HFFc6 (cell line): ENCODE data around the gene MST1R. TPM values are rescaled to one million over a fixed set of nuclear protein-coding genes. Genes with fewer than 3 reads are reported as not detected.
"Not testable (repeated sequence)": the region's sequence is repeated elsewhere in the genome, so short reads cannot be mapped to it uniquely, and the experiment has no call there.

Source experiments
- DNase-seq: peaks from one replicate; pipeline ENCODE4 v3.0.0-alpha.2; 2018
- H3K27ac Mint-ChIP-seq: 2 replicates; pipeline ENCODE4 v1.8.0; 2020; ENCODE audit warnings: mild to moderate bottlenecking, mixed read lengths
- H3K27me3 Mint-ChIP-seq: 2 replicates; pipeline ENCODE4 v1.8.0; 2021; ENCODE audit warnings: mild to moderate bottlenecking, moderate library complexity, mixed read lengths; ENCODE audit not compliant: insufficient read depth
- H3K36me3 Mint-ChIP-seq: 2 replicates; pipeline ENCODE4 v1.8.0; 2021; ENCODE audit warnings: low read depth, mixed read lengths
- H3K4me1 Mint-ChIP-seq: 2 replicates; pipeline ENCODE4 v1.8.0; 2020; ENCODE audit warnings: low read depth, mixed read lengths
- H3K4me3 Mint-ChIP-seq: 2 replicates; pipeline ENCODE4 v1.8.0; 2020; ENCODE audit warnings: mild to moderate bottlenecking, moderate library complexity, mixed read lengths
- H3K9me3 Mint-ChIP-seq: 2 replicates; pipeline ENCODE4 v1.8.0; 2020; ENCODE audit warnings: mild to moderate bottlenecking, mixed read lengths
- total RNA-seq, 6 experiments: library from RNA; stranded (reverse); fragmentation: NEBNext Ultra II Directional; extraction: Animal tissue kit (Norgen Biotek cat#: 25700); gene quantifications; 2 replicates in 1 of 6; 3 replicates in 5 of 6; pipeline ENCODE4 v1.2.3, GENCODE V29; 2021
- TF ChIP-seq, protein P1 (sequence below): fragments of 200-600 bp; sonication (generic); IDR thresholded peaks from 2 replicates; pipeline ENCODE4 v1.5.0; 2021; ENCODE audit warnings: antibody characterized with exemption, mild to moderate bottlenecking

The MST1R gene
- total RNA-seq, 6 experiments from 2014 or later: 0.34 to 1.1 (median 0.80) TPM

DNA sequence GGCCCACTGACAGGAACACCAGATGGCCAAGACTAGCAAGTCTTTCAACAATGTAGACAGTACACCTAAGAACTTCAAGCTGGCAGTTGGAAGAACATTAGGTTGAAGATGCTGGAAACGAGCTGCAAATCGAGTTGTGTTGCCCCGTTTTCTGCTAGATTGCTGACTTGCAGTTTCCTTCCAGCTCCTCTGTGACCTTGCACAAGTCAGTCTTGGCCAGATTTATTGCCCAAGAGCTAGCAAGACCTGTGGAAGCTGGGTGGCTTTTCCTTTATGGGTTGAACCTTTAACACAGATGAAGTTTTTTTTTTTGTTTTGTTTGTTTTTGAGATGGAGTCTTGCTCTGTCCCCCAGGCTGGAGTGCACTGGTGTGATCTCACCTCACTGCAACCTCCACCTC lies 33.4 kb upstream of the MST1R start:
- no peak overlapping the region for H3K4me3 Mint-ChIP-seq
- TF ChIP-seq, protein P1, sequence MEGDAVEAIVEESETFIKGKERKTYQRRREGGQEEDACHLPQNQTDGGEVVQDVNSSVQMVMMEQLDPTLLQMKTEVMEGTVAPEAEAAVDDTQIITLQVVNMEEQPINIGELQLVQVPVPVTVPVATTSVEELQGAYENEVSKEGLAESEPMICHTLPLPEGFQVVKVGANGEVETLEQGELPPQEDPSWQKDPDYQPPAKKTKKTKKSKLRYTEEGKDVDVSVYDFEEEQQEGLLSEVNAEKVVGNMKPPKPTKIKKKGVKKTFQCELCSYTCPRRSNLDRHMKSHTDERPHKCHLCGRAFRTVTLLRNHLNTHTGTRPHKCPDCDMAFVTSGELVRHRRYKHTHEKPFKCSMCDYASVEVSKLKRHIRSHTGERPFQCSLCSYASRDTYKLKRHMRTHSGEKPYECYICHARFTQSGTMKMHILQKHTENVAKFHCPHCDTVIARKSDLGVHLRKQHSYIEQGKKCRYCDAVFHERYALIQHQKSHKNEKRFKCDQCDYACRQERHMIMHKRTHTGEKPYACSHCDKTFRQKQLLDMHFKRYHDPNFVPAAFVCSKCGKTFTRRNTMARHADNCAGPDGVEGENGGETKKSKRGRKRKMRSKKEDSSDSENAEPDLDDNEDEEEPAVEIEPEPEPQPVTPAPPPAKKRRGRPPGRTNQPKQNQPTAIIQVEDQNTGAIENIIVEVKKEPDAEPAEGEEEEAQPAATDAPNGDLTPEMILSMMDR: no peak
- no peak for DNase-seq

DNA sequence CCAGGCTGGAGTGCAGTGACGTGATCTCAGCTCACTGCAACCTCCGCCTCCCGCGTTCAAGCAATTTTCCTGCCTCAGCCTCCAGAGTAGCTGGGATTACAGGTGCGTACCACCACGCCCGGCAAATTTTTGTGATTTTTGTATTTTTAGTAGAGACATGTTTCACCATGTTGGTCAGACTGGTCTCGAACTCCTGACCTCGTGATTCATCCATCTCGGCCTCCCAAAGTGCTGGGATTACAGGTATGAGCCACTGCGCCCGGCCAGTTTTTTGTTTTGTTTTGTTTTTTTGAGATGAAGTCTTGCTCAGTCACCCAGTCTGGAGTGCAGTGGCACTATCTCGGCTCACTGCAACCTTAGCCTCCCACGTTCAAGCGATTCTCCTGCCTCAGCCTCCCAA lies 28.6 kb upstream of the MST1R start:
- H3K27me3 Mint-ChIP-seq, DNase-seq, H3K9me3 Mint-ChIP-seq, H3K4me3 Mint-ChIP-seq, H3K36me3 Mint-ChIP-seq, H3K27ac Mint-ChIP-seq: not testable (repeated sequence)
- peaks cover 30% of the 10 kb centered on the region for H3K4me1 Mint-ChIP-seq

More for the DNA sequence above, 33.4 kb upstream of the MST1R start:
- peaks cover 11% of the 10 kb centered on the region for H3K4me1 Mint-ChIP-seq
- H3K27ac Mint-ChIP-seq: no peak overlapping the region
- peaks cover 1% of the 10 kb centered on the region; the same call in 1 of the 2 replicates for H3K27me3 Mint-ChIP-seq
- H3K9me3 Mint-ChIP-seq: no peaks in the 10 kb centered on the region
- no peaks in the 10 kb centered on the region for H3K36me3 Mint-ChIP-seq

DNA sequence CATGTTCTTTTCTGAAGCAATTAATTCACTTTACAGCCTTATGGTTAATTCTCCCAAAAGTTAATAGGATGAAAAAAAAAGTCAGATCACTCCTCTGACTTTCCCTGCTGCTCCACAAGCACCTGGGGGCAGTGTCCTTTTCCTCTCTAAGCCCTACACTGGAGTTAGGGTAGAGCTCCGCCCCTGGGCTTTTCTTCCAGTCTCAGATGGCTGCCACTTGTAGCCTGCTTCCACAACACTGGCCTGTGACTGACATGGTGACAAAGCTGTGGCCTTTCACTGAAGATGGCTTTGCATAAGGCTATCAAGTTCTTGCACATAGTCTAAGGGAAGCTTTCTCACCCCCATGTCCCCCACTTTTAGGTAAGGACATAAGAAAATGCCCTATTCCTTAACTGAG lies 27.2 kb upstream of the MST1R start:
- Mint-ChIP-seq H3K27ac (no peak overlapping the region; the same call in none of the 2 replicates), H3K4me1 (peaks cover 34% of the 10 kb centered on the region), H3K36me3 (peaks cover 3% of the 10 kb centered on the region; the same call in 1 of the 2 replicates), H3K9me3 (no peaks in the 10 kb centered on the region), H3K4me3 (no peak overlapping the region; the same call in 1 of the 2 replicates), H3K27me3 (no peaks in the 10 kb centered on the region; the same call in 1 of the 2 replicates)
- DNase-seq: no peak
- TF ChIP-seq, protein P1: peak; percentile 6; the same call in 1 of the 2 replicates

DNA sequence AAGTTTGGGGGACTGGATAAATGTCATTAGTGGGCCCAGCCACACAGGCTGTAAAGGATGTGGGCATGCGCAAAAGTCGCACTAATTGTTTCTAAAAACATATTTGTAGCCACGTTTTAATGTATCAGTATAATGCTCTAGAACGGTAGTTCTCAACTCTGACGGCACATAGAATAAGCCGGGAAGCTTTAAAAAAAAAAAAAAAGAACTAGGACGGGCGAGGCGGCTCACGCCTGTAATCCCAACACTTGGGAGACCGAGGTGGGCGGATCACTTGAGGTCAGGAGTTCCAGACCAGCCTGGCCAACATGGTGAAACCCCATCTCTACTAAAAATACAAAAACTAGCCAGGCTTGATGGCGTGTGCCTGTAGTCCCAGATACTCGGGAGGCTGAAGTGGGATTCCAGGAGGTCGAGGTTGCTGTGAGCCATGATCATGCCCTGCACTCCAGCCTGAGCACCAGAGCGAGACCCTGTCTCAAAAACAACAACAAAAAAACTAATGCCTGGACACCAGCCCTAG lies 26.6 kb upstream of the MST1R start:
- no peaks in the 10 kb centered on the region; the same call in 1 of the 2 replicates for H3K27me3 Mint-ChIP-seq
- no peak for DNase-seq
- peak overlapping the region; percentile 91 for H3K27ac Mint-ChIP-seq
- H3K4me1 Mint-ChIP-seq: peaks cover 38% of the 10 kb centered on the region
- H3K9me3 Mint-ChIP-seq: no peaks in the 10 kb centered on the region
- TF ChIP-seq, protein P1: no peak
- H3K36me3 Mint-ChIP-seq: peaks cover 5% of the 10 kb centered on the region; the same call in 1 of the 2 replicates
- H3K4me3 Mint-ChIP-seq: peak overlapping the region; percentile 94

DNA sequence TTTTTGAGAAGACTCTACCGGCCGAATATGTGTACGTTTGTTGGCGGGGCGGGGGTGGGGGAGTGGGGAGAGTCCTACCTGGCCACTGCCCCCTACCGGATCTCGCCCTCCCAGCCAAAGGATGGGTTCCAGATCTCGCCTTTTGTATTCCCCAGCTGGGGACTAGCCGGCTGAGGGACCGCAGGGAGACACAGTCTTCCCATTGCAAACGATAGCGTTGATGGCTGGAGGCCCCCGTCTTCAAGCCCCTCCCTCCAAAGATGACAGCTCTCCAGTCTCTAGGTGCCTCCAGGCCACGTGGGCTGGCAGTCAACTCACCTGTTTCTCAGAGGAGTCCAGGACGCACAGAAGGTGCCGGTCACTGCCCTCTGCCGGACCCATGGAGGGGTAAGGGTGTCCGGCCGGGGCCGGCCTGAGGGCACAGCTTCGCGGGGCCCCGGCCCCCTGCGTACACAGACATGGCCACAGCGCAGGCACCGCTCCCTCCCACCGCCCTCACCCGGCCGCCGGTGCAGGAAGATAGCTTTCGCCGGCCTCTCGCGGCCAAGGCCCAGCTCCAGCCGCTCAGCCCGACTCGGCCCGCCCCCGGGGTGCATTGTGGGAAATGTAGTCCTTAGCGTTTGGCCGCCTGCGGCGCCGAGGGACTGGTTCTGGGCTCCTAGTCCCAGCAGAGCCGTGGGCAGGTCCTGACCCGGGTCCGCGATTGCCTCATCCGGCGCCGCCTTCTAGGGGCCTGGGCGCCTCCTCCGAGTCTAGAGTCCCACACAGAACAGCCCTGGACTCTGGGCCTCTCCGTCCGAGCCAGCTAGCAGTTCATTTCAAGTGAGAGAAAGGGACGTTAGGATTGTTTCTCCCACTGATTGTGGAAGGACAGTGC lies 25.9 kb upstream of the MST1R start, which contains the start of gene MON1A:
Gene MON1A, minus strand, starts transcription at position 521 of the 877 bp plus-strand sequence. CDS start 16,465 bp downstream, outside the sequence.
- H3K4me3 Mint-ChIP-seq: peak within 1 kb of the TSS; percentile 94
- peaks cover 9% of the 10 kb centered on the region; the same call in 1 of the 2 replicates for H3K36me3 Mint-ChIP-seq
- peaks cover 43% of the 10 kb centered on the region for H3K4me1 Mint-ChIP-seq
- TF ChIP-seq, protein P1: peak; percentile 73
- peak; percentile 91 for DNase-seq
- no peaks in the 10 kb centered on the region for H3K9me3 Mint-ChIP-seq
- H3K27me3 Mint-ChIP-seq: no peaks in the 10 kb centered on the region; the same call in 1 of the 2 replicates
- H3K27ac Mint-ChIP-seq: peak within 1 kb of the TSS; percentile 91
